ENCODE measurements around the gene TAB2. TPM values are rescaled to one million over a fixed set of nuclear protein-coding genes. Genes with fewer than 3 reads are reported as not detected.

TAB2 gene
- total RNA-seq, 1 experiment from 2014 or later: 56.2 TPM

- TF ChIP-seq CTCF (conservative IDR thresholded peaks at IDR 0.05): no peak
- no peak overlapping the region for H3K14ac ChIP-seq (ENCODE audit: insufficient read depth, low read length)
- no peak overlapping the region for H3K4me3 Mint-ChIP-seq
Measured at GRCh38 chr6:149289192-149289781, 28.2 kb upstream of the TAB2 start.

More at GRCh38 chr6:149289192-149289781, 28.2 kb upstream of the TAB2 start:
- Histone ChIP-seq H3K9ac (ENCODE audit: extremely low read depth, insufficient read length, low read length) (no peak overlapping the region), H3K79me2 (ENCODE audit: insufficient read depth, low read length) (no peaks in the 10 kb centered on the region), H4K91ac (ENCODE audit: insufficient read length, low read depth, low read length) (no peak overlapping the region), H2AK5ac (ENCODE audit: insufficient read length, low read length) (no peak overlapping the region), H3K4me1 (ENCODE audit: insufficient read depth, low read length) (no peaks in the 10 kb centered on the region), H3K79me1 (ENCODE audit: insufficient read depth, low read depth, low read length, poor library complexity, severe bottlenecking) (no peaks in the 10 kb centered on the region), H3K56ac (ENCODE audit: insufficient read length, low read depth, low read length) (no peak overlapping the region), H2BK5ac (ENCODE audit: insufficient read length, low read length) (no peak overlapping the region), H2AFZ (ENCODE audit: low read length) (no peak overlapping the region), H3K18ac (ENCODE audit: insufficient read length, low read depth, low read length) (no peak overlapping the region), H3K4ac (ENCODE audit: low read depth, low read length) (no peak overlapping the region), H3K23me2 (ENCODE audit: insufficient read length, low read depth, low read length, poor library complexity, severe bottlenecking) (no peaks in the 10 kb centered on the region), H3K27me3 (ENCODE audit: insufficient read depth, low read length) (no peaks in the 10 kb centered on the region), H3K23ac (ENCODE audit: insufficient read length, low read depth, low read length) (no peak overlapping the region), H4K8ac (replicated peaks; ENCODE audit: insufficient read length, low read depth, low read length) (no peak overlapping the region), H2BK15ac (ENCODE audit: low read depth, low read length) (no peak overlapping the region), H3K4me2 (ENCODE audit: insufficient read depth, insufficient read length, low read length) (no peak overlapping the region), H4K20me1 (ENCODE audit: control insufficient read depth, insufficient read depth, insufficient read length) (no peaks in the 10 kb centered on the region), H2BK12ac (ENCODE audit: insufficient read length, low read depth, low read length) (no peak overlapping the region), H3T11ph (ENCODE audit: low read length) (no peak overlapping the region), H3K9me3 (ENCODE audit: control insufficient read depth, low read depth, low read length) (no peaks in the 10 kb centered on the region), H2BK120ac (ENCODE audit: low read depth, low read length, poor library complexity, severe bottlenecking) (no peak overlapping the region), H2BK20ac (ENCODE audit: low read depth, low read length, poor library complexity, severe bottlenecking) (no peak overlapping the region), H3K27ac (ENCODE audit: insufficient read length, low read depth, low read length) (no peak overlapping the region), H4K5ac (ENCODE audit: insufficient read length, low read depth, low read length) (no peak overlapping the region)
- Mint-ChIP-seq H3K27me3 (ENCODE audit: low read depth) (no peaks in the 10 kb centered on the region), H3K36me3 (ENCODE audit: insufficient read depth in 1 of 3, low read depth in 3 of 3) (no peaks in the 10 kb centered on the region), H3K9me3 (no peaks in the 10 kb centered on the region), H3K27ac (peak overlapping the region in 1 of 3 experiments; percentile 14; a peak in 1 of 7 replicates), H3K4me1 (peaks cover 0 to 2% of the 10 kb centered on the region in 2 experiments; a peak in 1 of 4 replicates)
- DNase-seq: no peak
- WGBS (ENCODE audit: extremely low coverage, insufficient read length, low lambda C conversion rate): no CpG with 5 or more reads among the region's 4 CpGs
